ENCODE data around the gene PAM. TPM values are rescaled to one million over a fixed set of nuclear protein-coding genes. Genes with fewer than 3 reads are reported as not detected.
A peak's percentile ranks its signal among the peaks of the same experiment; 100 is the strongest.

Gene PAM
- total RNA-seq, 1 experiment from 2014 or later: 90.0 TPM

DNA sequence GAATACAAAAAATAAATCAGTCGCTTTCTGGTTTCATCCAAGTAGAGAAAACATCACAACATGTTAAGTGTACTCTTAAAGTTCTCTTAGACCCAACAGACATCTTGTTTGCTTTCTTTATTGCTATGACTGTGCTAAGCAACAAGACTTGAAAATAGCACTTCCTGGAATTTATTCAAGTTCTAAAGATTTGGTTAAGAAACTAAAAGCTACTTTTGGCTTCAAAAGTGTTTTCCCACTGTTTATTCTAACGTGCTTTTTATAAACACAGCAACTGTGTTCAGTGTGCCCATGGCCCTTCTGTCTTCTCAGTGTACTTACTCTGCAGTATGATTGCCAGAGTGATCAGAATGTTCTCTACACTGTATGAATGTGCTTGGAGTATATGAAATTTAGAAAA is 255.1 kb downstream of the PAM start:
- ChIA-PET CTCF (no interaction called here), POLR2A (ENCODE audit: unreplicated experiment) (no interaction called here)
- Histone ChIP-seq H2AFZ (ENCODE audit: low read length) (no peak overlapping the region), H3K27me3 (ENCODE audit: low read length) (no peaks in the 10 kb centered on the region), H3K79me2 (ENCODE audit: low read length) (no peaks in the 10 kb centered on the region), H3K4me2 (ENCODE audit: low read length) (no peak overlapping the region), H3F3A (ENCODE audit: low read length, unreplicated experiment) (no peaks in the 10 kb centered on the region), H3K9me3 (ENCODE audit: low read length) (no peaks in the 10 kb centered on the region), H3K9me2 (replicated peaks; ENCODE audit: low read length) (no peaks in the 10 kb centered on the region), H3K4me1 (ENCODE audit: insufficient read depth, low read length) (peaks cover 15% of the 10 kb centered on the region), H4K20me1 (ENCODE audit: low read length) (no peaks in the 10 kb centered on the region; the same call in 1 of the 2 replicates), H3K9ac (ENCODE audit: low read length) (no peak overlapping the region), H3K27ac (ENCODE audit: low read length) (no peak overlapping the region), H3K36me3 (ENCODE audit: low read depth, low read length) (no peaks in the 10 kb centered on the region; the same call in 1 of the 2 replicates), H3K4me3 (ENCODE audit: low read length) (no peak overlapping the region)
- intact Hi-C loops (cut with micrococcal nuclease): no loop called here
- TF ChIP-seq EZH2phosphoT487 (IDR thresholded peaks at IDR 0.05; ENCODE audit: borderline replicate concordance, low read length) (no peak), EZH2 (IDR thresholded peaks at IDR 0.05; ENCODE audit: low read length, unreplicated experiment) (no peak)
- TF ChIP-seq, protein P1, sequence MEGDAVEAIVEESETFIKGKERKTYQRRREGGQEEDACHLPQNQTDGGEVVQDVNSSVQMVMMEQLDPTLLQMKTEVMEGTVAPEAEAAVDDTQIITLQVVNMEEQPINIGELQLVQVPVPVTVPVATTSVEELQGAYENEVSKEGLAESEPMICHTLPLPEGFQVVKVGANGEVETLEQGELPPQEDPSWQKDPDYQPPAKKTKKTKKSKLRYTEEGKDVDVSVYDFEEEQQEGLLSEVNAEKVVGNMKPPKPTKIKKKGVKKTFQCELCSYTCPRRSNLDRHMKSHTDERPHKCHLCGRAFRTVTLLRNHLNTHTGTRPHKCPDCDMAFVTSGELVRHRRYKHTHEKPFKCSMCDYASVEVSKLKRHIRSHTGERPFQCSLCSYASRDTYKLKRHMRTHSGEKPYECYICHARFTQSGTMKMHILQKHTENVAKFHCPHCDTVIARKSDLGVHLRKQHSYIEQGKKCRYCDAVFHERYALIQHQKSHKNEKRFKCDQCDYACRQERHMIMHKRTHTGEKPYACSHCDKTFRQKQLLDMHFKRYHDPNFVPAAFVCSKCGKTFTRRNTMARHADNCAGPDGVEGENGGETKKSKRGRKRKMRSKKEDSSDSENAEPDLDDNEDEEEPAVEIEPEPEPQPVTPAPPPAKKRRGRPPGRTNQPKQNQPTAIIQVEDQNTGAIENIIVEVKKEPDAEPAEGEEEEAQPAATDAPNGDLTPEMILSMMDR (conservative IDR thresholded peaks at IDR 0.05; ENCODE audit: low read depth, low read length): no peak
- ATAC-seq (no peak), DNase-seq (no peak)
- no TSS peak for BruUV-seq (replicated peaks)

DNA sequence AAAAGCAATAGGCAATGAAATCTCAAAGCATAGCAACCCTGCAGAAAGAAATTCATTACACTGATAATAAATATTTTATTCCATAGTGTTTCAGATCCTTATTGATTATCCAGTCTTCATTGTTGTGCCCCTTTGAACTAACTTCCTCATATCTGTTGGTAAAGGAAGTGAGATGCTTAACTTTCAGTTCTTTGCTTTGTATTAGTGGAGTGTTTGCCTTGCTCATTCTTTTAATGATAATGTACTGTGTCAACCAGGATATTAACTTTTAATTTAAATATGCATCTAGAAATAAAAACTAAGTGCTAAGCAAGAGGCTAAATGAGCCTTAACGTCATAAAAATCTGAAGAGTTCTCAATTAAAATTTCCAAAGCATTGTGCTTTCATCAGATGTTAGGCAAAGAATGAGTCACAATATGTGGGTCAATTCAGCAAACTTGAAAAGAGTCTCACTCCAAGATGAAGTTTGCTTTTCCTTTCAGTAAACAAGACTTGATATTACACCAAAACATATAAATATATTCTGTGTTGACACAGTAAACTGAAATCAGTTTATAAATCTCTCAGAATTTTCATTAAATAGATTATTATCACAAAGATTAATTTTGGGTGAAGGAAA is 258.9 kb downstream of the PAM start:
- no peaks in the 10 kb centered on the region for H3F3A ChIP-seq (ENCODE audit: low read length, unreplicated experiment)
- peak; percentile 52 for DNase-seq
- no TSS peak for BruUV-seq (replicated peaks)
- ChIA-PET CTCF (no interaction called here), POLR2A (ENCODE audit: unreplicated experiment) (no interaction called here)
- H2AFZ ChIP-seq (ENCODE audit: low read length): no peak overlapping the region
- peak; percentile 88 for ATAC-seq
- no peak overlapping the region for H3K9ac ChIP-seq (ENCODE audit: low read length)
- H3K79me2 ChIP-seq (ENCODE audit: low read length): no peaks in the 10 kb centered on the region
- 0 out of 2 replicates have a peak overlapping the region, but pooled peaks have one; percentile 17 for H3K27ac ChIP-seq (ENCODE audit: low read length)
- TF ChIP-seq, protein P1 (conservative IDR thresholded peaks at IDR 0.05; ENCODE audit: low read depth, low read length): no peak
- no peak for TF ChIP-seq EZH2 (IDR thresholded peaks at IDR 0.05; ENCODE audit: low read length, unreplicated experiment)
- TF ChIP-seq EZH2phosphoT487 (IDR thresholded peaks at IDR 0.05; ENCODE audit: borderline replicate concordance, low read length): no peak
- H3K9me2 ChIP-seq (replicated peaks; ENCODE audit: low read length): no peaks in the 10 kb centered on the region
- H3K9me3 ChIP-seq (ENCODE audit: low read length): no peaks in the 10 kb centered on the region
- no peaks in the 10 kb centered on the region for H3K36me3 ChIP-seq (ENCODE audit: low read depth, low read length)
- H3K27me3 ChIP-seq (ENCODE audit: low read length): no peaks in the 10 kb centered on the region
- no peak overlapping the region for H3K4me3 ChIP-seq (ENCODE audit: low read length)
- intact Hi-C loops (cut with micrococcal nuclease): no loop called here
- no peaks in the 10 kb centered on the region; the same call in 1 of the 2 replicates for H4K20me1 ChIP-seq (ENCODE audit: low read length)
- peak overlapping the region; percentile 8 for H3K4me2 ChIP-seq (ENCODE audit: low read length)
- peaks cover 15% of the 10 kb centered on the region for H3K4me1 ChIP-seq (ENCODE audit: insufficient read depth, low read length)

DNA sequence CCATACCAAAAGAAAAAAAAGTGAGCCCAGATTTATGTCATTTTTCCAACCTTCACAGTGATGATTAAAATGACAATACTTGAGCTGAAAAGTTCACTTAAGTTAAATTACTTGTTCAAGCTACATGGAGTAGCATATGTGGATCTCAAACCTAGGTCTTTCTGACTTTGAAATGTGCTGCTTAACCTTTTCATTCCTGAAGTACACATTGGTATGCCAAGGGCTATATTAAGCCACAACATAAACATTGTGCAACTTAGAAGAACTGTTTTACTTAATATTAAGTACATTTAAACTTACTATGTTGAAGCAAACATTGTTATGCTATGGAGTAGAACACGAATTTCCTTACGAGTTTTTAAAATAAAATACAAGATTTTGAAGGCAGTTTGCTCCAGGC is 259.9 kb downstream of the PAM start:
- Histone ChIP-seq H3K4me1 (ENCODE audit: insufficient read depth, low read length) (peaks cover 15% of the 10 kb centered on the region), H3K9me3 (ENCODE audit: low read length) (no peaks in the 10 kb centered on the region), H3K27me3 (ENCODE audit: low read length) (no peaks in the 10 kb centered on the region), H3K79me2 (ENCODE audit: low read length) (no peaks in the 10 kb centered on the region), H4K20me1 (ENCODE audit: low read length) (no peaks in the 10 kb centered on the region; the same call in 1 of the 2 replicates), H3K4me3 (ENCODE audit: low read length) (no peak overlapping the region), H3K36me3 (ENCODE audit: low read depth, low read length) (no peaks in the 10 kb centered on the region), H3K9ac (ENCODE audit: low read length) (no peak overlapping the region), H3K27ac (ENCODE audit: low read length) (no peak overlapping the region), H3K4me2 (ENCODE audit: low read length) (no peak overlapping the region), H3F3A (ENCODE audit: low read length, unreplicated experiment) (no peaks in the 10 kb centered on the region), H3K9me2 (replicated peaks; ENCODE audit: low read length) (no peaks in the 10 kb centered on the region), H2AFZ (ENCODE audit: low read length) (no peak overlapping the region)
- ATAC-seq: no peak
- CTCF ChIA-PET: no interaction called here
- POLR2A ChIA-PET (ENCODE audit: unreplicated experiment): no interaction called here
- intact Hi-C loops (cut with micrococcal nuclease): no loop called here
- DNase-seq: no peak
- TF ChIP-seq EZH2phosphoT487 (IDR thresholded peaks at IDR 0.05; ENCODE audit: borderline replicate concordance, low read length): no peak
- TF ChIP-seq EZH2 (IDR thresholded peaks at IDR 0.05; ENCODE audit: low read length, unreplicated experiment): no peak
- TF ChIP-seq, protein P1 (conservative IDR thresholded peaks at IDR 0.05; ENCODE audit: low read depth, low read length): no peak
- no TSS peak for BruUV-seq (replicated peaks)

Data from PC-3 (cell line).